H9 (cell line): ENCODE results near the gene SSBP1. TPM values are rescaled to one million over a fixed set of nuclear protein-coding genes. Genes with fewer than 3 reads are reported as not detected.

Source experiments
- DNase-seq: peaks from one replicate; pipeline ENCODE4 v3.0.0-alpha.2; 2017
- H2AFZ ChIP-seq: one replicate; pipeline ENCODE4 v1.6.1; 2013; ENCODE audit warnings: mild to moderate bottlenecking, low read length, control low read depth, moderate library complexity
- H2AK5ac ChIP-seq: 2 replicates; pipeline ENCODE4 v1.6.1; 2013; ENCODE audit warnings: low read length, control low read depth, mixed read lengths; ENCODE audit not compliant: insufficient read length
- H2BK120ac ChIP-seq: one replicate; pipeline ENCODE4 v1.6.1; 2013; ENCODE audit warnings: low read depth, mild to moderate bottlenecking, low read length, control low read depth, inconsistent platforms; ENCODE audit not compliant: poor library complexity, severe bottlenecking
- H2BK12ac ChIP-seq: 2 replicates; pipeline ENCODE4 v1.6.1; 2013; ENCODE audit warnings: low read length, control low read depth, mixed read lengths, low read depth; ENCODE audit not compliant: insufficient read length
- H2BK15ac ChIP-seq: 2 replicates; pipeline ENCODE4 v1.6.1; 2013; ENCODE audit warnings: low read depth, low read length, control low read depth
- H2BK20ac ChIP-seq: one replicate; pipeline ENCODE4 v1.6.1; 2013; ENCODE audit warnings: low read depth, mild to moderate bottlenecking, low read length, control low read depth, inconsistent platforms; ENCODE audit not compliant: poor library complexity, severe bottlenecking
- H2BK5ac ChIP-seq: 2 replicates; pipeline ENCODE4 v1.6.1; 2013; ENCODE audit warnings: low read length, control low read depth, mixed read lengths; ENCODE audit not compliant: insufficient read length
- H3K14ac ChIP-seq: 2 replicates; pipeline ENCODE4 v1.6.1; 2013; ENCODE audit warnings: low read length, control low read depth; ENCODE audit not compliant: insufficient read depth
- H3K18ac ChIP-seq: 2 replicates; pipeline ENCODE4 v1.6.1; 2013; ENCODE audit warnings: low read depth, mild to moderate bottlenecking, mixed read lengths, low read length, control low read depth; ENCODE audit not compliant: insufficient read length
- H3K23ac ChIP-seq: 2 replicates; pipeline ENCODE4 v1.6.1; 2013; ENCODE audit warnings: low read length, control low read depth, mixed read lengths, low read depth; ENCODE audit not compliant: insufficient read length
- H3K23me2 ChIP-seq: 2 replicates; pipeline ENCODE4 v1.6.1; 2013; ENCODE audit warnings: low read depth, mild to moderate bottlenecking, mixed read lengths, low read length, control low read depth; ENCODE audit not compliant: insufficient read length, poor library complexity, severe bottlenecking
- H3K27ac ChIP-seq: 2 replicates; pipeline ENCODE4 v1.5.1; 2013; ENCODE audit warnings: low read length, control low read depth, mixed read lengths, low read depth; ENCODE audit not compliant: insufficient read length
- H3K27me3 ChIP-seq: 2 replicates; pipeline ENCODE4 v1.6.1; 2013; ENCODE audit warnings: low read length, control low read depth, inconsistent platforms; ENCODE audit not compliant: insufficient read depth
- H3K4ac ChIP-seq: 2 replicates; pipeline ENCODE4 v1.6.1; 2013; ENCODE audit warnings: low read depth, mild to moderate bottlenecking, control low read depth, inconsistent platforms, low read length, moderate library complexity
- H3K4me1 ChIP-seq: 2 replicates; pipeline ENCODE4 v1.6.1; 2013; ENCODE audit warnings: low read length, control low read depth, inconsistent platforms; ENCODE audit not compliant: insufficient read depth
- H3K4me2 ChIP-seq: 2 replicates; pipeline ENCODE4 v1.6.1; 2013; ENCODE audit warnings: low read length, control low read depth, mixed read lengths; ENCODE audit not compliant: insufficient read length, insufficient read depth
- H3K56ac ChIP-seq: 2 replicates; pipeline ENCODE4 v1.6.1; 2013; ENCODE audit warnings: low read depth, mild to moderate bottlenecking, mixed read lengths, low read length, control low read depth; ENCODE audit not compliant: insufficient read length
- H3K79me1 ChIP-seq: 2 replicates; pipeline ENCODE4 v1.6.1; 2013; ENCODE audit warnings: low read depth, mild to moderate bottlenecking, moderate library complexity, low read length, control low read depth, inconsistent platforms; ENCODE audit not compliant: insufficient read depth, poor library complexity, severe bottlenecking
- H3K79me2 ChIP-seq: 2 replicates; pipeline ENCODE4 v1.6.1; 2013; ENCODE audit warnings: low read length, control low read depth, inconsistent platforms; ENCODE audit not compliant: insufficient read depth
- H3K9ac ChIP-seq: 2 replicates; pipeline ENCODE4 v1.6.1; 2013; ENCODE audit warnings: low read length, control low read depth, mixed read lengths; ENCODE audit not compliant: insufficient read length; ENCODE audit errors: extremely low read depth
- H3K9me3 ChIP-seq: one replicate; pipeline ENCODE4 v1.6.1; 2013; ENCODE audit warnings: low read depth, low read length, inconsistent platforms; ENCODE audit not compliant: control insufficient read depth
- H3T11ph ChIP-seq: one replicate; pipeline ENCODE4 v1.6.1; 2013; ENCODE audit warnings: mild to moderate bottlenecking, low read length, control low read depth, inconsistent platforms
- H4K20me1 ChIP-seq: one replicate; pipeline ENCODE4 v1.6.1; 2013; ENCODE audit not compliant: control insufficient read depth, insufficient read length, insufficient read depth
- H4K5ac ChIP-seq: 2 replicates; pipeline ENCODE4 v1.6.1; 2013; ENCODE audit warnings: low read depth, mild to moderate bottlenecking, mixed read lengths, low read length, control low read depth; ENCODE audit not compliant: insufficient read length
- H4K8ac ChIP-seq: replicated peaks from 2 replicates; pipeline ENCODE4 v1.6.1; 2013; ENCODE audit warnings: low read length, control low read depth, mixed read lengths, low read depth; ENCODE audit not compliant: insufficient read length
- H4K91ac ChIP-seq: 2 replicates; pipeline ENCODE4 v1.6.1; 2013; ENCODE audit warnings: low read depth, mild to moderate bottlenecking, moderate library complexity, mixed read lengths, low read length, control low read depth; ENCODE audit not compliant: insufficient read length
- H3K27ac Mint-ChIP-seq, 3 experiments: 2 replicates in 2 of 3; 3 replicates in 1 of 3; pipeline ENCODE4 v1.8.0; 2020 to 2021; ENCODE audit warnings: mixed read lengths in 3 of 3, mild to moderate bottlenecking in 1 of 3, moderate library complexity in 1 of 3
- H3K27me3 Mint-ChIP-seq: 2 replicates; pipeline ENCODE4 v1.8.0; 2021; ENCODE audit warnings: low read depth, mild to moderate bottlenecking, moderate library complexity, mixed read lengths
- H3K36me3 Mint-ChIP-seq, 3 experiments: 2 replicates in 2 of 3; 3 replicates in 1 of 3; pipeline ENCODE4 v1.8.0; 2020 to 2021; ENCODE audit warnings: low read depth in 3 of 3, mixed read lengths in 3 of 3; ENCODE audit not compliant: insufficient read depth in 1 of 3
- H3K4me1 Mint-ChIP-seq, 2 experiments: 2 replicates each; pipeline ENCODE4 v1.8.0; 2020; ENCODE audit warnings: mixed read lengths in 2 of 2
- H3K4me3 Mint-ChIP-seq, 2 experiments: 2 replicates in 1 of 2; 3 replicates in 1 of 2; pipeline ENCODE4 v1.8.0; 2020 to 2021; ENCODE audit warnings: mild to moderate bottlenecking in 2 of 2, mixed read lengths in 2 of 2, moderate library complexity in 1 of 2
- H3K9me3 Mint-ChIP-seq, 2 experiments: 2 replicates in 1 of 2; 3 replicates in 1 of 2; pipeline ENCODE4 v1.8.0; 2020; ENCODE audit warnings: mild to moderate bottlenecking in 2 of 2, mixed read lengths in 2 of 2, moderate library complexity in 1 of 2
- CTCF ChIP-seq: fragments of 200-600 bp; sonication (generic); conservative IDR thresholded peaks from 3 replicates; pipeline ENCODE4 v1.8.0; 2021; ENCODE audit warnings: antibody characterized with exemption, mild to moderate bottlenecking
- WGBS: extraction: QIAGEN DNeasy Blood & Tissue Kit; methylation state at CpG from one replicate; pipeline ENCODE4 v1.1.7; 2013; ENCODE audit warnings: missing lambda C conversion rate, low lambda C conversion rate, mixed read lengths; ENCODE audit not compliant: insufficient read length; ENCODE audit errors: extremely low coverage; 5-methylcytosine and 5-hydroxymethylcytosine counted together
- total RNA-seq: library from RNA; stranded (reverse); gene quantifications from 2 replicates; pipeline ENCODE4 v1.2.1, GENCODE V29; 2021

SSBP1 gene
- total RNA-seq, 1 experiment from 2014 or later, result 266 TPM

GRCh38 chr7:141715018-141715417 is 23.1 kb upstream of the SSBP1 start:
- no peak overlapping the region for H4K91ac ChIP-seq
- peaks cover 2% of the 10 kb centered on the region; the same call in 1 of the 2 replicates for H3K27me3 Mint-ChIP-seq
- peaks cover 2% of the 10 kb centered on the region for H4K20me1 ChIP-seq
- no peak for TF ChIP-seq CTCF
- H3K4me2 ChIP-seq, result no peak overlapping the region
- no peak for DNase-seq
- H3K56ac ChIP-seq, result no peak overlapping the region
- H3K4me1 Mint-ChIP-seq, result peaks cover 23 to 35% of the 10 kb centered on the region in 2 experiments
- no peaks in the 10 kb centered on the region for H3K23me2 ChIP-seq
- H2AFZ ChIP-seq, result no peak overlapping the region
- H3K9ac ChIP-seq, result no peak overlapping the region
- H4K5ac ChIP-seq, result no peak overlapping the region
- no peak overlapping the region for H3K14ac ChIP-seq
- H2BK15ac ChIP-seq, result no peak overlapping the region
- H3K4me3 Mint-ChIP-seq, result no peak overlapping the region
- H3K27ac ChIP-seq, result no peak overlapping the region
- no peak overlapping the region for H3K23ac ChIP-seq
- no peak overlapping the region for H3K4ac ChIP-seq
- H3K36me3 Mint-ChIP-seq, result no peaks in the 10 kb centered on the region
- no peaks in the 10 kb centered on the region for H3K79me2 ChIP-seq
- H4K8ac ChIP-seq, result no peak overlapping the region
- H3K9me3 Mint-ChIP-seq, result no peaks in the 10 kb centered on the region
- no peak overlapping the region for H3K18ac ChIP-seq
- no peak overlapping the region for H2BK120ac ChIP-seq
- H3K4me1 ChIP-seq, result peaks cover 5% of the 10 kb centered on the region; the same call in 1 of the 2 replicates
- WGBS, result no CpG with 5 or more reads among the region's 4 CpGs
- H2AK5ac ChIP-seq, result no peak overlapping the region
- no peaks in the 10 kb centered on the region for H3K27me3 ChIP-seq
- H3T11ph ChIP-seq, result no peak overlapping the region
- no peak overlapping the region for H2BK5ac ChIP-seq
- no peak overlapping the region for H3K27ac Mint-ChIP-seq
- H3K79me1 ChIP-seq, result no peaks in the 10 kb centered on the region
- no peaks in the 10 kb centered on the region for H3K9me3 ChIP-seq
- no peak overlapping the region for H2BK12ac ChIP-seq
- H2BK20ac ChIP-seq, result no peak overlapping the region
